CD14-positive monocyte (primary cell): ENCODE results near the gene BCAS4. TPM values are rescaled to one million over a fixed set of nuclear protein-coding genes. Genes with fewer than 3 reads are reported as not detected.

ENCODE experiments used
- DNase-seq, 3 donors: peaks; one replicate each; pipeline ENCODE4 v3.0.0-alpha.2; 2011 to 2022
- H2AFZ ChIP-seq: 2 replicates; pipeline ENCODE4 v1.6.0; 2012; ENCODE audit warnings: mild to moderate bottlenecking, low read depth, low read length, inconsistent platforms; ENCODE audit not compliant: insufficient read depth, poor library complexity, severe bottlenecking
- H3K27ac ChIP-seq, 2 donors: 1 replicate in 1 of 2; 2 replicates in 1 of 2; pipeline ENCODE4 v1.5.1; 2012 to 2013; ENCODE audit warnings: low read length in 2 of 2, control low read depth in 1 of 2, inconsistent platforms in 1 of 2, low read depth in 1 of 2, mild to moderate bottlenecking in 1 of 2
- H3K27me3 ChIP-seq, 2 donors: one replicate each; pipeline versions ENCODE4 v1.6.0 to v1.6.1; 2011 to 2013; ENCODE audit warnings: low read length in 2 of 2; ENCODE audit not compliant: control insufficient read depth in 2 of 2, insufficient read depth in 2 of 2
- H3K36me3 ChIP-seq, 2 donors: replicated peaks in 1 of 2; 1 replicate in 1 of 2; 2 replicates in 1 of 2; pipeline versions ENCODE4 v1.5.1 to v1.6.1; 2012 to 2013; ENCODE audit warnings: low read length in 2 of 2, control low read depth in 1 of 2, inconsistent platforms in 1 of 2, mild to moderate bottlenecking in 1 of 2; ENCODE audit not compliant: insufficient read depth in 2 of 2, control insufficient read depth in 1 of 2
- H3K4me1 ChIP-seq, 2 donors: 1 replicate in 1 of 2; 2 replicates in 1 of 2; pipeline versions ENCODE4 v1.5.1 to v1.6.1; 2012 to 2013; ENCODE audit warnings: low read length in 2 of 2, control low read depth in 1 of 2, inconsistent platforms in 1 of 2, mild to moderate bottlenecking in 1 of 2, moderate library complexity in 1 of 2; ENCODE audit not compliant: insufficient read depth in 2 of 2, control insufficient read depth in 1 of 2
- H3K4me2 ChIP-seq: replicated peaks from 2 replicates; pipeline ENCODE3; 2012; ENCODE audit warnings: low read length, moderate library complexity, mild to moderate bottlenecking; ENCODE audit not compliant: poor library complexity, severe bottlenecking; ENCODE audit errors: extremely low read depth
- H3K4me3 ChIP-seq, 3 experiments: fragments of 200-600 bp in 1 of 3; sonication (generic) in 1 of 3; replicated peaks in 1 of 3; 1 replicate in 2 of 3; 2 replicates in 1 of 3; pipeline ENCODE4 v1.5.1; 2011 to 2013; ENCODE audit warnings: low read length in 3 of 3, mild to moderate bottlenecking in 3 of 3, control low read depth in 2 of 3, low read depth in 2 of 3, inconsistent platforms in 1 of 3, moderate library complexity in 1 of 3
- H3K79me2 ChIP-seq: 2 replicates; pipeline ENCODE4 v1.6.0; 2012; ENCODE audit warnings: mild to moderate bottlenecking, control low read depth, inconsistent platforms, low read length, moderate library complexity; ENCODE audit not compliant: insufficient read depth
- H3K9ac ChIP-seq: 2 replicates; pipeline ENCODE4 v1.6.0; 2017; ENCODE audit warnings: low read length, mild to moderate bottlenecking; ENCODE audit not compliant: insufficient read depth, poor library complexity, severe bottlenecking
- H3K9me3 ChIP-seq, 2 donors: replicated peaks in 1 of 2; 1 replicate in 1 of 2; 2 replicates in 1 of 2; pipeline versions ENCODE4 v1.5.1 to v1.6.1; 2012 to 2013; ENCODE audit warnings: low read length in 2 of 2, control low read depth in 1 of 2; ENCODE audit not compliant: control insufficient read depth in 1 of 2, insufficient read depth in 1 of 2
- H4K20me1 ChIP-seq: 2 replicates; pipeline ENCODE4 v1.6.0; 2012; ENCODE audit warnings: mild to moderate bottlenecking, low read length, control low read depth, moderate library complexity; ENCODE audit not compliant: insufficient read depth
- H3K27ac Mint-ChIP-seq, 7 donors: one replicate each; pipeline ENCODE4 v1.8.0; 2020; ENCODE audit warnings: mild to moderate bottlenecking in 7 of 7, mixed read lengths in 7 of 7, moderate library complexity in 6 of 7, inconsistent platforms in 2 of 7
- H3K27me3 Mint-ChIP-seq, 3 donors: one replicate each; pipeline ENCODE4 v1.8.0; 2021 to 2022; ENCODE audit warnings: low read depth in 3 of 3, mild to moderate bottlenecking in 3 of 3, mixed read lengths in 3 of 3, moderate library complexity in 3 of 3, inconsistent platforms in 1 of 3
- H3K36me3 Mint-ChIP-seq, 2 donors: one replicate each; pipeline ENCODE4 v1.8.0; 2020; ENCODE audit warnings: mixed read lengths in 2 of 2, inconsistent platforms in 1 of 2, mild to moderate bottlenecking in 1 of 2
- H3K4me1 Mint-ChIP-seq: one replicate; pipeline ENCODE4 v1.8.0; 2020; ENCODE audit warnings: mild to moderate bottlenecking, mixed read lengths
- H3K4me3 Mint-ChIP-seq, 2 donors: one replicate each; pipeline ENCODE4 v1.8.0; 2020; ENCODE audit warnings: mild to moderate bottlenecking in 2 of 2, mixed read lengths in 2 of 2, moderate library complexity in 1 of 2
- H3K9me3 Mint-ChIP-seq, 7 donors: one replicate each; pipeline ENCODE4 v1.8.0; 2020 to 2022; ENCODE audit warnings: mixed read lengths in 7 of 7, mild to moderate bottlenecking in 6 of 7, moderate library complexity in 6 of 7, inconsistent platforms in 2 of 7
- CTCF ChIP-seq: fragments of 200-600 bp; IDR thresholded peaks from one replicate; pipeline ENCODE4 v1.8.0; 2022; ENCODE audit warnings: antibody characterized with exemption, mild to moderate bottlenecking
- WGBS: methylation state at CpG from one replicate; pipeline ENCODE4 v1.1.5; 2013; ENCODE audit warnings: missing lambda C conversion rate; ENCODE audit not compliant: insufficient coverage; 5-methylcytosine and 5-hydroxymethylcytosine counted together
- intact Hi-C, 2 donors: fragments of 100-400 bp; cut with micrococcal nuclease; formaldehyde crosslinking; loops; one replicate each; pipeline versions ENCODE4 v1.15.0 to v1.15.1; 2023
- polyA plus RNA-seq, 3 donors: library from polyadenylated mRNA; depleted of rRNA in 1 of 3; unstranded in 2 of 3; stranded (reverse) in 1 of 3; fragments of 300-500 nt in 2 of 3; fragments of >200 nt in 1 of 3; fragmentation: Illumina TruSeq in 2 of 3; gene quantifications; 1 replicate in 2 of 3; 2 replicates in 1 of 3; pipeline ENCODE4 v1.2.3, GENCODE V29; 2012 to 2021

Gene BCAS4
- polyA plus RNA-seq, 3 donors: 0.16 to 1.0 (median 0.69) TPM

- DNase-seq: no peak
- intact Hi-C loops: no loop called here
- Histone ChIP-seq H3K4me1 (peaks cover 0 to 4% of the 10 kb centered on the region in 2 donors), H3K4me2 (no peak overlapping the region), H3K27ac (peak overlapping the region in 1 of 2 donors; percentile 6), H3K9ac (no peak overlapping the region), H3K79me2 (peaks cover 100% of the 10 kb centered on the region), H3K4me3 (no peak overlapping the region), H3K9me3 (no peaks in the 10 kb centered on the region), H2AFZ (no peak overlapping the region), H4K20me1 (peaks cover 99% of the 10 kb centered on the region), H3K36me3 (peaks cover 0 to 26% of the 10 kb centered on the region in 2 donors), H3K27me3 (no peaks in the 10 kb centered on the region)
- Mint-ChIP-seq H3K27me3 (no peaks in the 10 kb centered on the region), H3K4me3 (no peak overlapping the region), H3K9me3 (no peaks in the 10 kb centered on the region), H3K27ac (peak overlapping the region in 2 of 7 donors; percentile 47 to 62), H3K36me3 (peaks cover 15 to 34% of the 10 kb centered on the region in 2 donors), H3K4me1 (peaks cover 13% of the 10 kb centered on the region)
- no peak for TF ChIP-seq CTCF
- 86% methylated on average over 1 of the region's 1 CpG for WGBS
Measured at GRCh38 chr20:50911716-50912115, 116.9 kb downstream of the BCAS4 start.

- Histone ChIP-seq H3K4me1 (peaks cover 0 to 4% of the 10 kb centered on the region in 2 donors), H3K27me3 (no peaks in the 10 kb centered on the region), H3K9me3 (no peaks in the 10 kb centered on the region), H3K4me3 (no peak overlapping the region), H3K36me3 (peaks cover 0 to 16% of the 10 kb centered on the region in 2 donors), H3K4me2 (no peak overlapping the region), H3K79me2 (peaks cover 100% of the 10 kb centered on the region), H4K20me1 (peaks cover 99% of the 10 kb centered on the region), H3K9ac (no peak overlapping the region), H3K27ac (peak overlapping the region in 1 of 2 donors; percentile 1), H2AFZ (no peak overlapping the region)
- Mint-ChIP-seq H3K9me3 (no peaks in the 10 kb centered on the region), H3K27me3 (no peaks in the 10 kb centered on the region), H3K4me3 (no peak overlapping the region), H3K4me1 (peaks cover 26% of the 10 kb centered on the region), H3K36me3 (peaks cover 10 to 32% of the 10 kb centered on the region in 2 donors), H3K27ac (peak overlapping the region in 4 of 7 donors; percentile 1 to 39 (median 35))
- no peak for DNase-seq
- no peak for TF ChIP-seq CTCF
- intact Hi-C loops: no loop called here
- WGBS: 100% methylated on average over 1 of the region's 2 CpGs
Measured at GRCh38 chr20:50913690-50914375, 119.0 kb downstream of the BCAS4 start.
